Chondrocyte (in vitro differentiated cells): Measurements from ENCODE around the gene CDK17. TPM values are rescaled to one million over a fixed set of nuclear protein-coding genes. Genes with fewer than 3 reads are reported as not detected.

ENCODE experiments used
- DNase-seq: peaks from one replicate; pipeline ENCODE4 v3.0.0; 2021; ENCODE audit warnings: mixed read lengths, low spot score
- H3K27ac Mint-ChIP-seq: one replicate; pipeline ENCODE4 v1.8.0; 2021; ENCODE audit warnings: mild to moderate bottlenecking, moderate library complexity, mixed read lengths; ENCODE audit not compliant: unreplicated experiment
- H3K27me3 Mint-ChIP-seq: 2 replicates; pipeline ENCODE4 v1.8.0; 2021; ENCODE audit warnings: low read depth, mixed read lengths
- H3K36me3 Mint-ChIP-seq: 2 replicates; pipeline ENCODE4 v1.8.0; 2021; ENCODE audit warnings: low read depth, mixed read lengths
- H3K4me1 Mint-ChIP-seq: 2 replicates; pipeline ENCODE4 v1.8.0; 2021; ENCODE audit warnings: low read depth, mild to moderate bottlenecking, mixed read lengths
- H3K4me3 Mint-ChIP-seq: one replicate; pipeline ENCODE4 v1.8.0; 2021; ENCODE audit warnings: mild to moderate bottlenecking, moderate library complexity, mixed read lengths; ENCODE audit not compliant: unreplicated experiment
- H3K9me3 Mint-ChIP-seq: 2 replicates; pipeline ENCODE4 v1.8.0; 2021; ENCODE audit warnings: low read depth, mixed read lengths
- CTCF ChIP-seq: fragments of 200-600 bp; sonication (generic); IDR thresholded peaks from 2 replicates; pipeline ENCODE4 v1.5.0; 2021; ENCODE audit warnings: antibody characterized with exemption, mild to moderate bottlenecking, moderate library complexity
- total RNA-seq: library from RNA; stranded (reverse); gene quantifications from 3 replicates; pipeline ENCODE4 v1.2.1, GENCODE V29; 2021

The CDK17 gene
- total RNA-seq, 1 donor from 2014 or later, result 28.5 TPM

- no peaks in the 10 kb centered on the region for H3K27me3 Mint-ChIP-seq
- H3K27ac Mint-ChIP-seq, result no peak overlapping the region
- no peak for TF ChIP-seq CTCF
- H3K4me3 Mint-ChIP-seq, result no peak overlapping the region
- peaks cover 15% of the 10 kb centered on the region for H3K4me1 Mint-ChIP-seq
- DNase-seq, result no peak
- peaks cover 3% of the 10 kb centered on the region for H3K9me3 Mint-ChIP-seq
- no peaks in the 10 kb centered on the region for H3K36me3 Mint-ChIP-seq
Observed at GRCh38 chr12:96442906-96443305, 42.7 kb upstream of the CDK17 start.

GRCh38 chr12:96441816-96442215 lies 41.6 kb upstream of the CDK17 start:
- Mint-ChIP-seq H3K4me3 (no peak overlapping the region), H3K27me3 (no peaks in the 10 kb centered on the region), H3K4me1 (peaks cover 16% of the 10 kb centered on the region), H3K27ac (no peak overlapping the region), H3K9me3 (peaks cover 3% of the 10 kb centered on the region), H3K36me3 (no peaks in the 10 kb centered on the region)
- no peak for DNase-seq
- TF ChIP-seq CTCF, result no peak

- Mint-ChIP-seq H3K4me1 (peaks cover 5% of the 10 kb centered on the region), H3K36me3 (no peaks in the 10 kb centered on the region), H3K4me3 (no peak overlapping the region), H3K27me3 (no peaks in the 10 kb centered on the region), H3K27ac (no peak overlapping the region), H3K9me3 (peaks cover 3% of the 10 kb centered on the region)
- DNase-seq, result no peak
- no peak for TF ChIP-seq CTCF
Observed at GRCh38 chr12:96438330-96438729, 38.1 kb upstream of the CDK17 start.

GRCh38 chr12:96437171-96437445 lies 36.9 kb upstream of the CDK17 start:
- H3K27ac Mint-ChIP-seq, result no peak overlapping the region
- no peak for TF ChIP-seq CTCF
- no peaks in the 10 kb centered on the region for H3K27me3 Mint-ChIP-seq
- H3K4me1 Mint-ChIP-seq, result peaks cover 5% of the 10 kb centered on the region
- peaks cover 3% of the 10 kb centered on the region for H3K9me3 Mint-ChIP-seq
- H3K36me3 Mint-ChIP-seq, result no peaks in the 10 kb centered on the region
- no peak for DNase-seq
- no peak overlapping the region for H3K4me3 Mint-ChIP-seq

- H3K27me3 Mint-ChIP-seq, result no peaks in the 10 kb centered on the region
- no peak for TF ChIP-seq CTCF
- no peak overlapping the region for H3K27ac Mint-ChIP-seq
Observed at GRCh38 chr12:96436366-96437170, 36.3 kb upstream of the CDK17 start.

More at GRCh38 chr12:96436366-96437170, 36.3 kb upstream of the CDK17 start:
- peaks cover 3% of the 10 kb centered on the region for H3K9me3 Mint-ChIP-seq
- no peak for DNase-seq
- H3K36me3 Mint-ChIP-seq, result no peaks in the 10 kb centered on the region
- peaks cover 5% of the 10 kb centered on the region for H3K4me1 Mint-ChIP-seq
- no peak overlapping the region for H3K4me3 Mint-ChIP-seq
